Uterus (tissue), 2 donors: ENCODE results near the gene LMAN1L.

ENCODE experiments used
- CTCF ChIP-seq, 4 experiments: fragments of 200-600 bp in 2 of 4; fragments of 450-650 bp in 2 of 4; sonication (generic) in 2 of 4; IDR thresholded peaks; one replicate each; pipeline ENCODE4 v1.5.1; 2016 to 2019; ENCODE audit warnings: antibody characterized with exemption in 4 of 4, mild to moderate bottlenecking in 2 of 4, moderate library complexity in 1 of 4
- POLR2A ChIP-seq, 2 donors: fragments of 450-650 bp; IDR thresholded peaks; one replicate each; pipeline ENCODE4 v1.6.1; 2016; ENCODE audit warnings: antibody characterized with exemption in 2 of 2, mild to moderate bottlenecking in 1 of 2, moderate library complexity in 1 of 2

DNA sequence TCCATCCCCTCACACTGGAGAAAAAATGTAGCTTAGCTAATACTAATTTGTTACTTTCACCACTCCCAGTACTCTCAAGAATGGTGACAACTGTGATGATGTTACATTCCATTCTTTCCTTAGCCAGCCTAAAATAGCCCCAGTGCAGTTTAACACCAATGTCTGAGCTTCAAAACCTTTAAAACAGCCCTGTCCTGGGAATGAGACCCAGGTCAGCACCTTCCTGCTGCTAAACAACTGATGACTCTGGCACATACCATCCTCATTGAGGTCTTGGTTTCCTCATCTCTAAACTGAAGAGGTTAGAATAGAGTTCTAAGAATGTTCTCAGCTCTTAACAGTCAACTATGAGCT is 56.7 kb downstream of the LMAN1L start:
- TF ChIP-seq POLR2A (IDR thresholded peaks at IDR 0.05) (no peak), CTCF (IDR thresholded peaks at IDR 0.05) (no peak)
